Retinal pigment epithelial cell (primary cell): ENCODE measurements around the gene CMTM4.
"Not testable (repeated sequence)": the region's sequence is repeated elsewhere in the genome, so short reads cannot be mapped to it uniquely, and the experiment has no call there.

Experiments used
- DNase-seq: peaks from one replicate; pipeline ENCODE4 v3.0.0-alpha.2; 2010; ENCODE audit warnings: low read depth
- H3K4me3 ChIP-seq: 2 replicates; pipeline ENCODE4 v1.5.1; 2011; ENCODE audit warnings: mild to moderate bottlenecking, low read length, control low read depth, moderate library complexity
- TF ChIP-seq, protein P1 (sequence below): conservative IDR thresholded peaks from 2 replicates; pipeline ENCODE4 v1.5.1; 2011; ENCODE audit warnings: low read depth, low read length, control low read depth, inconsistent platforms

Gene CMTM4

DNA sequence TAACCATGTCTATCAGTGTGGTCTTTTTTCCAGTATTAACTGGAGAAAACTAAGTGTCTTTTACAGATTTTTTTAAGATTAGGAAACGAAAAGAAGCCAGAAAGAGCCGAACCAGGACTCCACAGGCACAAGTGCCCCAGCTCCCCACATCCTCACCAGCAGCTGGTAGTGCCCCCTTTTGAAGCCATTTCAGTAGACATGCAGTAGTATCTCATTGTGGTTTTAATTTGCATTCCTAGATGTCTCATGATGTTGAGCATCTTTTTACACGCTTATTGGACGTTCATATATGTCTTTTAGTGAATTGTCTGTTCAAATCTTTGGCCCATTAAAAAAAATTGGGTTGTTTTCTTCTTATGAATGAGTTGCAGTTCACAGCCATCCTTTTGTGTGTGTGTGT is 96.8 kb downstream of the CMTM4 start:
- TF ChIP-seq, protein P1, sequence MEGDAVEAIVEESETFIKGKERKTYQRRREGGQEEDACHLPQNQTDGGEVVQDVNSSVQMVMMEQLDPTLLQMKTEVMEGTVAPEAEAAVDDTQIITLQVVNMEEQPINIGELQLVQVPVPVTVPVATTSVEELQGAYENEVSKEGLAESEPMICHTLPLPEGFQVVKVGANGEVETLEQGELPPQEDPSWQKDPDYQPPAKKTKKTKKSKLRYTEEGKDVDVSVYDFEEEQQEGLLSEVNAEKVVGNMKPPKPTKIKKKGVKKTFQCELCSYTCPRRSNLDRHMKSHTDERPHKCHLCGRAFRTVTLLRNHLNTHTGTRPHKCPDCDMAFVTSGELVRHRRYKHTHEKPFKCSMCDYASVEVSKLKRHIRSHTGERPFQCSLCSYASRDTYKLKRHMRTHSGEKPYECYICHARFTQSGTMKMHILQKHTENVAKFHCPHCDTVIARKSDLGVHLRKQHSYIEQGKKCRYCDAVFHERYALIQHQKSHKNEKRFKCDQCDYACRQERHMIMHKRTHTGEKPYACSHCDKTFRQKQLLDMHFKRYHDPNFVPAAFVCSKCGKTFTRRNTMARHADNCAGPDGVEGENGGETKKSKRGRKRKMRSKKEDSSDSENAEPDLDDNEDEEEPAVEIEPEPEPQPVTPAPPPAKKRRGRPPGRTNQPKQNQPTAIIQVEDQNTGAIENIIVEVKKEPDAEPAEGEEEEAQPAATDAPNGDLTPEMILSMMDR = no peak
- no peak overlapping the region for H3K4me3 ChIP-seq
- no peak for DNase-seq

DNA sequence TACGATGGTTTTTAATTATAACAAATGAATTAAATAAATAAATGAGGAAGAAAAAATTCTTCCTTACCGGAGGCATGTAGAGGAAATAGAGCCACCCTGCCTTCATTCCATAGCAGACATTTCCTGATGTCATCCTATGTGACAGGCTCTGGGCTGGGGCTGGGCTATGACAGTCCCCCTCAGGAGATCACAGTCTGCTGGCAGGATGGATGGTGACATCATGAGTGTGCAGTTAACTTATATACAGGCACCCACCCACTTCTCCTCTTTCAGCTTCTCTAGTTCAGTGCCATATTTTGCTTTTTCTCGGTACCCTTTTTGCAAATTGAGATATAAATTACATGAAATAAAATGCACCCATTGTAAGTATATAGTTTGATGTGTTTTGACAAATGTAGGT is 98.4 kb downstream of the CMTM4 start:
- TF ChIP-seq, protein P1 = no peak
- DNase-seq = no peak
- no peak overlapping the region for H3K4me3 ChIP-seq

DNA sequence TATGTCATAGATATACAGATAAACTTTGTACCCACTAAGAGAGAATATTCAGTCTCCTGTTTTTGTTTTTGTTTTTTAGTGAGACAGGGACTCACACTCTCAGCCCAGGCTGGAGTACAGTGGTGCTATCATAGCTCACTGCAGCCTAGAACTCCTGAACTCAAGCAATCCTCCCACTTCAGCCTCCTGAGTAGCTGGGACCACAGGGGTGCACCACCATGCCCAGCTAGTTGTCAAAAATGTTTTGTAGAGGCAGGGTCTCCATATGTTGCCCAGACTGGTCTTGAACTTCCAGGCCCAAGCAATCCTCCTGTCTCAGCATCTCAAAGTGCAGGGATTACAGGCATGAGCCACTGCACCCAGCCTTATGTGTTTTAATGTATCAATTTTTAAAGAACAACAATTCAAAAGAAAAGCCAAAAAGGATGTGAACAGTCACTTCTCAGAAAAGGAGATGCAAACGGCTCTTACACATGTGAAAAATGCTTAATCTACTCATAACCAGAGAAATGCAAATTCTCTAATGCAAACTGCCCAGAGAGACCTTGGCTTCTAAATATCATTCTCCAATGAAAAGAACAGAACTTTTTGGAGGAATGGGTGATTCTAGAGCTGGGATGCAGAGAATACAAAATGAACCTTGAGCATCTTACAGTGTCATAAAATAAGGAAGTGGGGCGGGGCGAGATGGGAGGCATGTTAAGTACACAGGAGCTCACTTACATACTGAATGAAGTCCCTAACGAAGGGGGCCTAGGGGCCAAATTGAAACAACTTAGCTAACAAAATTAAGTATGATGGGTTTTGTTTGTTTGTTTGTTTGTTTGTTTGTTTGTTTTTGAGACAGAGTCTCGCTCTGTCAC is 99.3 kb downstream of the CMTM4 start:
- DNase-seq = no peak
- TF ChIP-seq, protein P1 = no peak
- no peak overlapping the region for H3K4me3 ChIP-seq

DNA sequence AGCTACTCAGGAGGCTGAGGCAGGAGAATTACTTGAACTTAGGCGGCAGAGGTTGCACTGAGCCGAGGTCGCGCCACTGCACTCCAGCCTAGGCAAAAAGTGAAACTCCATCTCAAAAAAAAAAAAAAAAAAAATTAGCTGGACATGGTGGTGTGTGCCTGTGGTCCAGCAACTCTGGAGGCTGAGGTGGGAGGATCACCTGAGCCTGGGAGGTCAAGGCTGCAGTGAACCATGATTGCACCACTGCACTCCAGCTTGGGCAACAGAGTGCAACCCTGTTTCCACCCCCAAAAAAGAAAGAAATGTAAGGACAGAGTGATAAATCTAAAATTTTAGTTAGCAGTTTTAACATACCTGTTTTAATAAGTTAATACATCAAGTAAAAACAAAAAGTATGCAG is 100.0 kb downstream of the CMTM4 start:
- DNase-seq = not testable (repeated sequence)

DNA sequence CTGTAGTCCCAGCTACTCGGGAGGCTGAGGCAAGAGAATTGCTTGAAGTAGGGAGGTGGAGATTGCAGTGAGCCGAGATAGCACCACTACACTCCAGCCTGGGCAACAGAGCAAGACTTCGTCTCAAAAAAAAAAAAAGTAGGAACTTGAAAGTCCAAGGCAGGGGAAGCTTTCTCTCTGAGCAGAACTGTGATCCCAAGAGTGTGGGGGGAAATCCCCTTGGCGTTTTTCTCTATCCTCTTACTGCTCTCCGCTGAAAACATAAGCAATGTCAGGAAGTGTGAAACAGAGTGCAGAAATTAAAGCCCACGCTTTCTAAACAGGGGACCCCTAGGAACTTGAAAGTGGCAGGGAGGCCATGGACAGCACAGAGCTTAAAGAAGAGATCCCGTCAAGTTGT is 101.8 kb downstream of the CMTM4 start:
- H3K4me3 ChIP-seq = no peak overlapping the region
- DNase-seq = no peak
- TF ChIP-seq, protein P1 = no peak

More for the DNA sequence above, 100.0 kb downstream of the CMTM4 start:
- H3K4me3 ChIP-seq = not testable (repeated sequence)

DNA sequence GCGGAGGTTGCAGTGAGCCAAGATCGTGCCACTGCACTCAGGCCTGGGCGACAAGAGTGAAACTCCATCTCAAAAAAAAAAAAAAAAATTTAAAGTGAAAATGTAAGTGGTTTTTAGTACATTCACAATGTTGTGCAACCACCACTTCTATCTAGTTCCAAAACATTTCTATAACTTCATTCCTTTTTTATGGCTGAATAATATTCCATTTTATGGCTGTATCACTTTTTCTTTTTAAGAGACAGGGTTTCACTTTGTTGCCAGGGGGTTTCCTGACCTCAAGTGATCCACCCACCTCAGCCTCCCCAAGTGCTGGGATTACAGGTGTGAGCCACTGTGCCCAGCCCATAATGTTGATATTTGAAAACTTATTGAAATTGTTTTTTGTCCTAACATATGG is 103.7 kb downstream of the CMTM4 start:
- TF ChIP-seq, protein P1 = no peak
- no peak for DNase-seq
- no peak overlapping the region for H3K4me3 ChIP-seq

DNA sequence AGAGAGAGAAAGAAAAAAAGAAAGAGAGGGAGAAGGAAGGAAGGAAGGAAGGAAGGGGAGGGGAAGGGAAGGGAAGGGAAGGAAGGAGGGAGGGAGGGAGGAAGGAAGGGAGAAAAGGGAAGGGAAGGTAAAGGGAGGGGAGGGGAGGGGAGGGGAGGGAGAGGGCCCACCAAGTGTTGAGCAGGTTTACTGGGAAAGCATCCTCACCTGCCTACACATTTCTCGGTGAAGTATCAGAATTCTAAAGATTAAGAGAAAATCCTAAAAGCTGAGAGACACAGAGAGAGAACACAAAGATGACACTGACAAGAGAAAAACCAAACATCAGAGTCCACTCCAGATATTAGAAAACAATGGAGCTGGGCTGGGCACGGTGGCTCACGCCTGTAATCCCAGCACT is 104.3 kb downstream of the CMTM4 start:
- no peak for DNase-seq
- H3K4me3 ChIP-seq = no peak overlapping the region
- TF ChIP-seq, protein P1 = no peak
